SH-SY5Y (cell line): ENCODE measurements around the gene PHC2.

Experiments used
- GATA2 ChIP-seq: IDR thresholded peaks from 2 replicates; pipeline ENCODE4 v1.6.1; 2011; ENCODE audit warnings: mild to moderate bottlenecking, low read depth, low read length
- GATA3 ChIP-seq: IDR thresholded peaks from 2 replicates; pipeline ENCODE4 v1.6.1; 2011; ENCODE audit warnings: low read depth, mild to moderate bottlenecking, low read length, moderate library complexity

DNA sequence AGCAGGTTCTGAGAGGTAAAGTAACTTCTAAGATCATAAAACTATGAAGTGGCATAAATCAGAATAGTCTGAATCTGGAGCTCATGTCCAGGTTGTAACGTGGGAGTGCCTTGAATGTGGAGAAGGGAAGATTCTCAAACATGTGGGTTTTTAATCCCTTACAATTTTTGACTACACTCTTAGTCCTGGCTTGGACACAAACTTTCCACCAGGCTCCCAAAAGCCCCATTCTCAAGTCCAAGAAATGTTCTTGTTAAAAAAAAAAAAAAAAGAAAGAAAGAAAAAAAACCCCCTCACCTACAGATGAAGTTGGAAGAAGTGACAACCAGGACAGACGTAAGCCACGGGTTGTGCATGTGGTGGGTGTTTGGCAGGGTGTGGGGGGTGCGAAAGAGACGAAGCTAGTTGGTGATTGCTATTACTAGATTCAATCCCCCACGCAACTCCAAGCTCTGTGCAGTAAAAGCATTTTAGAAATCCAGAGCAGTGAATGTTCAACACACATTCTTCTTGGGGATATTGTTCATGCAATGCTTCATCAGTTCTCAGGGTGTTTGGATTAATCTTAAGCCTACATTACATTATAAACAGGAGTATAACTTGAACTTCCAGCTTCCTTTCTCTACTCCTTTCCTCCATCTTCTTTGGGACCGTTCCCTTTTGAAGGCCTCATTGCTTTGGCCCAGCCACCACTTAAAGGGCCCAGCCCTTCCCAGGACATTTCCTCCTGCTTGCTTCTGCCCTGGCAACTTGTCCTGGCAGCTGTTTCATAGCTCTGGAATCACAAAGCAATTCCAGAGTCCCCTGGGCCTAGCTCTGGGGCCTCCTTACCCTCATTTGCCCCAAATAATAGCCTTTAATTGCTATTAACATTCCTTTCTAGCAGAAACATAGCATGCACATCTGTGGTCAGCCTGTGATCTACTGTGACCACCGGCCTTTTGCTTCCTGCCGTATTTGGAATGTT, 41.8 kb downstream of the PHC2 start:
- no peak for TF ChIP-seq GATA3
- TF ChIP-seq GATA2: no peak
